Heart left ventricle (tissue), 16 donors: Measurements from ENCODE around the gene DDTL. TPM values are rescaled to one million over a fixed set of nuclear protein-coding genes. Genes with fewer than 3 reads are reported as not detected.
"Not testable (repeated sequence)": the region's sequence is repeated elsewhere in the genome, so short reads cannot be mapped to it uniquely, and the experiment has no call there.

Experiments
- ATAC-seq, 4 donors: fragments of 200-7000 bp; cut with Tn5 transposase; one replicate each; pipeline ENCODE4 v1.9.1; 2020 to 2022; ENCODE audit warnings: moderate library complexity in 4 of 4, mild to moderate bottlenecking in 3 of 4, moderate number of reproducible peaks in 1 of 4
- DNase-seq, 5 donors: peaks; one replicate each; pipeline ENCODE4 v3.0.0-alpha.2; 2020
- H3K27ac ChIP-seq, 12 donors: fragments of 200-600 bp; sonication (generic) in 4 of 12; one replicate each; pipeline versions ENCODE4 v1.5.0 to v1.8.0; 2016 to 2022; ENCODE audit warnings: mild to moderate bottlenecking in 2 of 12
- H3K27me3 ChIP-seq, 9 donors: fragments of 200-600 bp; sonication (generic) in 2 of 9; one replicate each; pipeline versions ENCODE4 v1.5.1 to v1.8.0; 2016 to 2022; ENCODE audit warnings: mild to moderate bottlenecking in 3 of 9
- H3K36me3 ChIP-seq, 9 donors: fragments of 200-600 bp; sonication (generic) in 2 of 9; one replicate each; pipeline versions ENCODE4 v1.5.0 to v1.8.0; 2018 to 2022; ENCODE audit warnings: mild to moderate bottlenecking in 2 of 9
- H3K4me1 ChIP-seq, 12 donors: fragments of 200-600 bp; sonication (generic) in 4 of 12; one replicate each; pipeline versions ENCODE4 v1.5.0 to v1.8.0; 2016 to 2022; ENCODE audit warnings: mild to moderate bottlenecking in 3 of 12
- H3K4me3 ChIP-seq, 12 donors: fragments of 200-600 bp; sonication (generic) in 4 of 12; one replicate each; pipeline versions ENCODE4 v1.5.0 to v1.8.0; 2017 to 2022; ENCODE audit warnings: mild to moderate bottlenecking in 9 of 12, moderate library complexity in 4 of 12
- H3K9me3 ChIP-seq, 12 donors: fragments of 200-600 bp; sonication (generic) in 4 of 12; one replicate each; pipeline versions ENCODE4 v1.5.0 to v1.8.0; 2016 to 2022; ENCODE audit warnings: mild to moderate bottlenecking in 1 of 12
- POLR2A ChIP-seq, 2 donors: fragments of 450-650 bp; IDR thresholded peaks; one replicate each; pipeline ENCODE4 v1.6.1; 2017; ENCODE audit warnings: antibody characterized with exemption in 2 of 2, mild to moderate bottlenecking in 2 of 2, moderate library complexity in 2 of 2
- WGBS, 4 donors: extraction: QIAGEN DNeasy Blood & Tissue Kit in 2 of 4; methylation state at CpG; one replicate each; pipeline versions ENCODE4 v1.1.5 to v1.1.7; 2013 to 2018; 5-methylcytosine and 5-hydroxymethylcytosine counted together
- intact Hi-C, 10 donors: fragments of 100-400 bp; cut with DNase I; formaldehyde crosslinking; loops; one replicate each; pipeline versions ENCODE4 v1.11.1 to v1.14.2; 2022
- polyA plus RNA-seq, 2 donors: library from polyadenylated mRNA; stranded (reverse); fragments of 200-250 nt; gene quantifications; one replicate each; pipeline ENCODE4 v1.2.3, GENCODE V29; 2013
- total RNA-seq, 9 donors: library from RNA; depleted of rRNA in 2 of 9; stranded (reverse); fragments of >200 nt in 2 of 9; fragmentation: NEBNext Ultra II Directional in 3 of 9; extraction: Animal tissue kit (Norgen Biotek cat#: 25700) in 3 of 9; gene quantifications; one replicate each; pipeline versions ENCODE4 v1.1.0 to v1.2.4, GENCODE V29; 2016 to 2023
- TF ChIP-seq, protein P1 (sequence below), 12 donors: fragments of 200-600 bp; sonication (generic) in 4 of 12; IDR thresholded peaks; one replicate each; pipeline versions ENCODE4 v1.5.0 to v1.8.0; 2018 to 2022; ENCODE audit warnings: antibody characterized with exemption in 12 of 12, mild to moderate bottlenecking in 5 of 12
- donor health status: ischemic (EF 13 %, LVEDD 7.1; RV severe dilation, severe dysfunction).
- donor health status: healthy with polysubstance abuse.
- donor health status: DM: no; HTN: yes; CAD: no.
- donor health status: DM: no; HTN: no; CAD: no.
- donor health status: ischemic (EF 25% LVEDD 6.9; RV normal size, moderate dysfunction).
- donor health status: ischemic (EF 25% LVEDD 5.7; RV mildly dilated, moderate dysfunction).
- donor health status: healthy.
- donor health status: DM: yes; HTN: yes; CAD: no.
- donor health status: ischemic (EF 35%, LVEDD 5.7; RV mildly dilated, moderate dysfunction).
- donor health status: nonischemic (EF 11% LVEDD 7.7; RV severe dilation, severe dysfunction).
- donor health status: DM: yes; HTN: yes; CAD: no.
- donor health status: PGD.
- donor health status: ischemic (EF 29% LVEDD 5.4; RV normal size, mild dysfunction).
- donor health status: nonischemic (EF 23%, LVEDD 6.1; RV moderate dilation, normal function).

Gene DDTL
- total and polyA plus RNA-seq, 11 donors: 1.1 to 6.7 (median 2.2) TPM; not detected in 4

DNA sequence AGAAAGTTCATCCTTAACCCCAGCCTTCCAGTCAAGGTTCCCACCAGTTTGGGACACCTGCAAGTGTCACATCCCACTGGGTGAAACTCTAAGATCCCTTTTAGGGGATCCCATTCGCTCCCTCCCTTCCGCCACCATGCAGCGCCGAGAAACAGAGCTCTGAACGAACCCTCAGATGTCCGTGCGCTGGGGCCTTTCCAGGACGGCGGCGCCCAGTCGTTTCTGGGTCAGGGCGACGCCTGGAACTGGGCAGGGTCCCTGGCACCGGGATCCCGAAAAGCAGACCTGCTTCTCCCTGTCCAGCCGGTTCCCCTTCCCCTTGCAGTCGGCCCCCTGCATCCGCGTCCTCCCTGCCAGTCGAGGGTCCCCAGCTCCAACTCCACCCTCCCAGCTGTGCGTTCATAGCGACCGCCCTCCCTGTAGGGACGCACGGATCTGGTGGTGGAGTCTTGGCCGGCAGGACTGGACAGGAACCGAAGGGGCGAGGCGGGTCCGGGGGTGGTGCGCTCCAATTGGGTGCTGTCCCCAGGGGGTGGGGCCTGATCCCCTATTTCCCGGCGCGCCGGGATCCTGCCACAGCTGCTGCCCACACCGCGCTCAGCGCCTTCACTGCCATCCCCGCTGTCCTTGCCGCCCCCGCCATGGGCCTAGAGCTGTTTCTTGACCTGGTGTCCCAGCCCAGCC lies 13.0 kb downstream of the DDTL start, which contains the start of gene GSTT2:
Gene GSTT2, plus strand, starts transcription at position 578 of the 684 bp plus-strand sequence.
- ATAC-seq: peak; percentile 86 to 95 (median 90)
- H3K36me3 ChIP-seq, H3K27me3 ChIP-seq, H3K9me3 ChIP-seq, H3K27ac ChIP-seq, intact Hi-C loops, DNase-seq, H3K4me1 ChIP-seq: not testable (repeated sequence)
- no CpG with 5 or more reads among the region's 41 CpGs for WGBS, 4 donors
- H3K4me3 ChIP-seq: peak within 1 kb of the TSS in 1 of 12 donors; percentile 40

DNA sequence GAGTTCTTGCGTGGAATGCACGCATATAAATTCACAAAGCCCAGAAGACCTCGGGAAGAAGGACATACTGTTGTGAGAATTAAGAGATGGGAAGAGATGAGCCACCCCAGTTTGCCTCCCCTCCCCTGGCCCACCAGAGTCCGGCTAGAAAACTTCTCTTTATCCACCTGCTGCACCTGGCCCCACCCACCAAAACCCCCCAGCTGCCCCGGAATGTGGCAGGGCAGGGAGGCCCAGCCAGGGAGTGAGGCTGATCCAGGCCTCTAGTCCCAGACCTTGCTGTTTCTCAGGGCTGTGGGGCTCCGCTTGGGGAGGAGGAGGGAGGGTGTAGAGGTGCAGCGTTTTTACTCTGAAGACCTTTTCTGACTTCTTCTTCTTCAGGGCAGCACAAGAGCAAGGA lies 13.9 kb downstream of the DDTL start:
- H3K27ac ChIP-seq, H3K9me3 ChIP-seq, ATAC-seq, H3K4me1 ChIP-seq, H3K27me3 ChIP-seq, H3K36me3 ChIP-seq, intact Hi-C loops: not testable (repeated sequence)
- peak overlapping the region in 1 of 12 donors; percentile 40 for H3K4me3 ChIP-seq
- DNase-seq: peak in 1 of 5 donors; percentile 20
- 40 to 64% (median 50%) methylated on average over 2 to 6 of the region's 7 CpGs for WGBS, 4 donors

DNA sequence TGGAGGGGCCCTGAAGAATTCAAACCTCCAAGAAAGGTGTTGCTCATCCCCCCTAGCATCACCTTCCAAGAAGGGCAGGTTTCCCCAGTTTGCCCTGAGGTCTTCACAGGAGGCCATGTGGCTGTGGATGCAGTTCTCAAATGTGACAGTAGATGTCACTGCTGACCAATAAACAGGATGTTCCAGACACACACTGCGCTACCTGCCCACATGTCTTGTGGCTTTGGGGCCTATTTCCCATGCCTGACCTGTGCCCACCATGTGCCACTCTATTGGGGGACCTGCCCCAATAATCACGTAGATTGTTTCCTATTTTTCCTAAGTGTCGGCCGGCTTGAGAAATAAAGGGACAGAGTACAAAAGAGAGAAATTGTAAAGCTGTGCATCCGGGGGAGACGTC lies 17.7 kb downstream of the DDTL start:
- ATAC-seq: peak in 2 of 4 donors; percentile 62 to 68
- H3K27me3 ChIP-seq: no peaks in the 10 kb centered on the region
- H3K36me3 ChIP-seq: no peaks in the 10 kb centered on the region
- intact Hi-C loops: no loop called here
- no peak overlapping the region for H3K27ac ChIP-seq
- TF ChIP-seq, protein P1, sequence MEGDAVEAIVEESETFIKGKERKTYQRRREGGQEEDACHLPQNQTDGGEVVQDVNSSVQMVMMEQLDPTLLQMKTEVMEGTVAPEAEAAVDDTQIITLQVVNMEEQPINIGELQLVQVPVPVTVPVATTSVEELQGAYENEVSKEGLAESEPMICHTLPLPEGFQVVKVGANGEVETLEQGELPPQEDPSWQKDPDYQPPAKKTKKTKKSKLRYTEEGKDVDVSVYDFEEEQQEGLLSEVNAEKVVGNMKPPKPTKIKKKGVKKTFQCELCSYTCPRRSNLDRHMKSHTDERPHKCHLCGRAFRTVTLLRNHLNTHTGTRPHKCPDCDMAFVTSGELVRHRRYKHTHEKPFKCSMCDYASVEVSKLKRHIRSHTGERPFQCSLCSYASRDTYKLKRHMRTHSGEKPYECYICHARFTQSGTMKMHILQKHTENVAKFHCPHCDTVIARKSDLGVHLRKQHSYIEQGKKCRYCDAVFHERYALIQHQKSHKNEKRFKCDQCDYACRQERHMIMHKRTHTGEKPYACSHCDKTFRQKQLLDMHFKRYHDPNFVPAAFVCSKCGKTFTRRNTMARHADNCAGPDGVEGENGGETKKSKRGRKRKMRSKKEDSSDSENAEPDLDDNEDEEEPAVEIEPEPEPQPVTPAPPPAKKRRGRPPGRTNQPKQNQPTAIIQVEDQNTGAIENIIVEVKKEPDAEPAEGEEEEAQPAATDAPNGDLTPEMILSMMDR (IDR thresholded peaks at IDR 0.05): peak in 8 of 12 donors; percentile 41 to 77 (median 55)
- TF ChIP-seq POLR2A (IDR thresholded peaks at IDR 0.05): no peak
- WGBS, 4 donors: 41 to 46% (median 42%) methylated on average over 6 of the region's 6 CpGs; no CpG with 5 or more reads in 1 of the 4 donors
- H3K4me1 ChIP-seq: no peaks in the 10 kb centered on the region
- H3K4me3 ChIP-seq: no peak overlapping the region
- no peaks in the 10 kb centered on the region for H3K9me3 ChIP-seq
- peak in 1 of 5 donors; percentile 56 for DNase-seq

DNA sequence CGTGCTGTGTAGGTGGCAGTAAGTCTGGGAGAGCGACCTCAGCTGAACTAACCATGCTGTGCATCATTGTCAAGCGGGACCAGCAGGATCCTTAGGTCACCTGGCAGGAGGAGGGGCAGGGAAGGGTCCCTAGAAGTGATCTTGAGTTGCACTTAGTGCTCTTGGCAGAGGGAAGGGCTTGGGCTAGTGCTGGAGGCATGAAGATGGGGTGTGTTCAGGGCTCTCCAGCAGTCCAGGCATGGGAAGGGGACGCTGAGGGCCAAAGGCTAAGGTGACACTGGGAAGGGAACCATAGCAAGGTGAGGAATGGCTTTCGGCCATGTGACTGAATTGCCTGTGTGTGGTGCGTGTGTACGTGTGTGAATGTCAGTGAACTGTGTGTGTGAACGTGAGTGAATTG lies 19.4 kb downstream of the DDTL start:
- H3K36me3 ChIP-seq, H3K27ac ChIP-seq, DNase-seq, H3K4me1 ChIP-seq, H3K9me3 ChIP-seq, H3K27me3 ChIP-seq, H3K4me3 ChIP-seq, ATAC-seq: not testable (repeated sequence)
- 85 to 94% (median 88%) methylated on average over 8 of the region's 8 CpGs; no CpG with 5 or more reads in 1 of the 4 donors for WGBS, 4 donors
- intact Hi-C loops: loop anchor here in 2 of 10 donors (5.0 kb wide), 1 partner anchor 261 kb away; the partner anchor contains the start of gene GGT5 (in 2 of the 2)

DNA sequence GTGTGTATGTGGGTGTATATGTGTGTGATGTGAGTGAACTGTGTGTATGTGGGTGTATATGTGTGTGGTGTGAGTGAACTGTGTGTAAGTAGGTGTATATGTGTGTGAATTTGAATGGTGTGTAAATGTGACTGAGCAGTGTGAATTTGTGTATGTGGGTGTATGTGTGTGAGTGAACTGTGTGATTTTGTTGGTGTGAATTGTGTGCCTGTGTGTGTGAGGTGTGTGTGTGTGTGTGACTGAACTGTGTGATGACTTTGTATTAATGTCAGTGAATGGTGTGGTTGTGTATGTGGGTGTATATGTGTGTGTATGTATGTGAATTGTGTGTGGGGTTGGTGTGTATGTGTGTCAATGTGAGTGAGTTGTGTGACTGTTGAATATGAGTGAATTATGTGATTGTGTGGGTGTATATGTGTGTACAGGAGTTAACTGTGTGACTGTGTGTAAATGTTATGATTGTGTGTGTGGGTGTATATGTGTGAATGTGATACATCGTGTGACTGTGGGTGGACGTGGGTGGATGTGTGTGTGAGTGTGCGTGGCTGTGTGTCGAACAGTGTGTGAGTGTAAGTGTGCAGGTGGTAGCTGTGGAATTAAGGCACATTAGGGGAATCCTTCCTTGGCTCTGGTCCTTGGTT lies 20.0 kb downstream of the DDTL start:
- not testable (repeated sequence) for H3K4me3 ChIP-seq, H3K4me1 ChIP-seq, H3K9me3 ChIP-seq, H3K27ac ChIP-seq, H3K36me3 ChIP-seq, ATAC-seq, DNase-seq, H3K27me3 ChIP-seq
- intact Hi-C loops: loop anchor here in 2 of 10 donors (5.0 kb wide), 1 partner anchor 261 kb away; the partner anchor contains the start of gene GGT5 (in 2 of the 2)
- 80 to 97% (median 83%) methylated on average over 4 of the region's 4 CpGs; no CpG with 5 or more reads in 1 of the 4 donors for WGBS, 4 donors

DNA sequence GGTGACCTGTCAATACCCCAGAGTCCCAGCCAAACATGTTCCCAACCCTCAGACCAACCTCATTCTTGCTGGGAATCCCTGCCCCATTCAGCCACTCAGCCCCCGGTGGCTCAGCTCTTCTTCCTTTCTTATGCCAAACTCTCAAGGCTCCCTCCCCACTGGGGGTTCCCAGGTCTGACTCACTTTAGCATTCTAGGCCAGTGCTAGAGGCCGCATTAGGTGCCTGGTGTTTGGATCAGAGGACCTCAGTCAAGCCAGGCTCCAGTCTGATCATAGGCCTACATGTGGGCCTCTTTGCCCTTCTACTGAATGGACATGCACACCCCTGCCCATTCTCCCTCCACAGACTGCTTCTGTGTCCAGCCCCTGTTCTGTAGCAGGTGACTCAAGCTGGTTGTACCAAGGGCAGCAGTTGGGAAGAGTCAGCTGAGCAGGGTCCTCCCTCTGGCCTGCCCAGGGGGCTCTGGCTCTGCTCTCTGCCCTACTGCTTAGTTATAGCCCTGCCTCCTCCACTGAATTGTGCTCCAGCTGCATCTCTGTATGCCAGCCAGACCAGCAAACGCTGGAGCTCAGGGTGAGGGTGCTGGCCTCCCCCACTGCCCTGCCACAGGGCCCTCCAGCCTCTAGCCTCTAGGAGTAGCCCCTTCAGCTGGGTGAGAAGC lies 23.0 kb downstream of the DDTL start:
- H3K9me3 ChIP-seq, H3K27ac ChIP-seq, H3K4me3 ChIP-seq, H3K27me3 ChIP-seq, H3K4me1 ChIP-seq, H3K36me3 ChIP-seq, DNase-seq, ATAC-seq: not testable (repeated sequence)
- 94 to 100% (median 94%) methylated on average over 1 to 2 of the region's 3 CpGs for WGBS, 4 donors
- intact Hi-C loops: loop anchor here in 2 of 10 donors (5.0 kb wide), 1 partner anchor 258 kb away; the partner anchor contains the start of gene GGT5 (in 2 of the 2)

DNA sequence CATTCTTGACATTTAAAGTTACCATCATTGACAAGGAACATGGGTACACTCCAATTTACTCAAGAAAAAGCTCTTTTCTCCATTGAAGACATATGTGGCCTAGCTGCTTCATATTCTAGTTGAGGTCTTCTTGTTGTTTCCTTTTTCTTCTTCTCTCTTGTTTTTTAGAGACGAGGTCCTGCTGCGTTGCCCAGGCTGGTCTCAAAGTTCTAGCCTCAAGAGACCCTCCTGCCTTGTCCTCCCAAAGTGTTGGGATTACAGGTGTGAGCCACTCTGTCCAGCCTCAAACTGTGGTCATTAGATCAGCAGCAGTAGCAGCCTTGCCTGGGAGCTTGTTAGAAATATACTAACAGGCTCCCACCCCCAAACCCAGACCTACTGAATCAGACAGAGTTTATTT lies 26.4 kb downstream of the DDTL start:
- ATAC-seq, H3K27me3 ChIP-seq, H3K9me3 ChIP-seq, H3K27ac ChIP-seq, DNase-seq, intact Hi-C loops, H3K4me3 ChIP-seq, H3K36me3 ChIP-seq, H3K4me1 ChIP-seq: not testable (repeated sequence)
- WGBS, 4 donors: 59 to 82% (median 73%) methylated on average over 2 of the region's 2 CpGs

DNA sequence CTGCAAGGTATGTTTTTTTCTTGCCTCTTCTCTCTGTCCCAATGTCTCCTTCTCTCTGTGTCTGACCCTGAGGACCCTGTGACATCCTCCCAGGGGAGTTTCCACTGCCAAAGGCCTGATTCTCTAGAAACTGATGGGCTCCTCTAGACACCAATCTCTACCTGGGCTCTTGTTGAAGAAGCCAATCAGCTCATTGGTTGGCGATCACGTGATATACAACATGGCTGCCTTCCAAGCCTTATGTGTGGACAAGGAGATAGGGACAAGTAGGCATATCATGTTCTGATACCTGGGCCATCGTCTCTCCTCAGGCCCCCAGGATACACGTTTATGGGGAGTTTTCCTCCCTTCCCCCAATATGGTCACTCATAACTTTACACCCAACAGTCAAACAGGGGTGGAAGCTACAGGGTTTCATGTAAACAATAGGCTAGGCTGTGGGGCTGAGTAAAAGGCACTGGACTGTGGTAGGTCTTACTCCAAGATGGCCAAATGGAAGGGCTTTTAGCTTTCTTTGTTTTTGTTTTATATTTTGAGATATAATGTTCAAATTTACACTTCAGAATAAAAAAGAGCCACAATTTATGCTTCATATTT lies 27.0 kb downstream of the DDTL start:
- intact Hi-C loops: not testable (repeated sequence)

More for the DNA sequence above, 27.0 kb downstream of the DDTL start:
- not testable (repeated sequence) for H3K4me1 ChIP-seq, H3K36me3 ChIP-seq, H3K27me3 ChIP-seq, H3K9me3 ChIP-seq, DNase-seq, ATAC-seq, H3K27ac ChIP-seq, H3K4me3 ChIP-seq
- 41 to 59% (median 50%) methylated on average over 4 of the region's 4 CpGs for WGBS, 4 donors
